GM12873 (cell line): Measurements from ENCODE around the gene GSTM4.

ENCODE experiments used
- CTCF ChIP-seq: IDR thresholded peaks from 2 replicates; pipeline ENCODE4 v1.5.1; 2012; ENCODE audit warnings: low read depth, mild to moderate bottlenecking, moderate library complexity, low read length, control low read depth; ENCODE audit not compliant: insufficient read depth; ENCODE audit errors: missing control alignments

Gene GSTM4

GRCh38 chr1:109631513-109632505 is 24.1 kb upstream of the GSTM4 start:
- no peak for TF ChIP-seq CTCF

GRCh38 chr1:109632671-109633346 is 23.1 kb upstream of the GSTM4 start:
- no peak for TF ChIP-seq CTCF

GRCh38 chr1:109634292-109634691 is 21.6 kb upstream of the GSTM4 start:
- no peak for TF ChIP-seq CTCF

GRCh38 chr1:109634771-109635750 is 20.8 kb upstream of the GSTM4 start:
- no peak for TF ChIP-seq CTCF

GRCh38 chr1:109635862-109636200 is 20.1 kb upstream of the GSTM4 start:
- no peak for TF ChIP-seq CTCF

- TF ChIP-seq CTCF = no peak
These were observed 19.5 kb upstream of the GSTM4 start for GRCh38 chr1:109636201-109636952.
